CD14-positive monocyte (primary cell): ENCODE data around the gene PCBP3. TPM values are rescaled to one million over a fixed set of nuclear protein-coding genes. Genes with fewer than 3 reads are reported as not detected.

Experiments used
- DNase-seq, 3 donors: peaks; one replicate each; pipeline ENCODE4 v3.0.0-alpha.2; 2011 to 2022
- H2AFZ ChIP-seq: 2 replicates; pipeline ENCODE4 v1.6.0; 2012; ENCODE audit warnings: mild to moderate bottlenecking, low read depth, low read length, inconsistent platforms; ENCODE audit not compliant: insufficient read depth, poor library complexity, severe bottlenecking
- H3K27ac ChIP-seq, 2 donors: 1 replicate in 1 of 2; 2 replicates in 1 of 2; pipeline ENCODE4 v1.5.1; 2012 to 2013; ENCODE audit warnings: low read length in 2 of 2, control low read depth in 1 of 2, inconsistent platforms in 1 of 2, low read depth in 1 of 2, mild to moderate bottlenecking in 1 of 2
- H3K27me3 ChIP-seq, 2 donors: one replicate each; pipeline versions ENCODE4 v1.6.0 to v1.6.1; 2011 to 2013; ENCODE audit warnings: low read length in 2 of 2; ENCODE audit not compliant: control insufficient read depth in 2 of 2, insufficient read depth in 2 of 2
- H3K36me3 ChIP-seq, 2 donors: replicated peaks in 1 of 2; 1 replicate in 1 of 2; 2 replicates in 1 of 2; pipeline versions ENCODE4 v1.5.1 to v1.6.1; 2012 to 2013; ENCODE audit warnings: low read length in 2 of 2, control low read depth in 1 of 2, inconsistent platforms in 1 of 2, mild to moderate bottlenecking in 1 of 2; ENCODE audit not compliant: insufficient read depth in 2 of 2, control insufficient read depth in 1 of 2
- H3K4me1 ChIP-seq, 2 donors: 1 replicate in 1 of 2; 2 replicates in 1 of 2; pipeline versions ENCODE4 v1.5.1 to v1.6.1; 2012 to 2013; ENCODE audit warnings: low read length in 2 of 2, control low read depth in 1 of 2, inconsistent platforms in 1 of 2, mild to moderate bottlenecking in 1 of 2, moderate library complexity in 1 of 2; ENCODE audit not compliant: insufficient read depth in 2 of 2, control insufficient read depth in 1 of 2
- H3K4me2 ChIP-seq: replicated peaks from 2 replicates; pipeline ENCODE3; 2012; ENCODE audit warnings: low read length, moderate library complexity, mild to moderate bottlenecking; ENCODE audit not compliant: poor library complexity, severe bottlenecking; ENCODE audit errors: extremely low read depth
- H3K4me3 ChIP-seq, 3 experiments: fragments of 200-600 bp in 1 of 3; sonication (generic) in 1 of 3; replicated peaks in 1 of 3; 1 replicate in 2 of 3; 2 replicates in 1 of 3; pipeline ENCODE4 v1.5.1; 2011 to 2013; ENCODE audit warnings: low read length in 3 of 3, mild to moderate bottlenecking in 3 of 3, control low read depth in 2 of 3, low read depth in 2 of 3, inconsistent platforms in 1 of 3, moderate library complexity in 1 of 3
- H3K79me2 ChIP-seq: 2 replicates; pipeline ENCODE4 v1.6.0; 2012; ENCODE audit warnings: mild to moderate bottlenecking, control low read depth, inconsistent platforms, low read length, moderate library complexity; ENCODE audit not compliant: insufficient read depth
- H3K9ac ChIP-seq: 2 replicates; pipeline ENCODE4 v1.6.0; 2017; ENCODE audit warnings: low read length, mild to moderate bottlenecking; ENCODE audit not compliant: insufficient read depth, poor library complexity, severe bottlenecking
- H3K9me3 ChIP-seq, 2 donors: replicated peaks in 1 of 2; 1 replicate in 1 of 2; 2 replicates in 1 of 2; pipeline versions ENCODE4 v1.5.1 to v1.6.1; 2012 to 2013; ENCODE audit warnings: low read length in 2 of 2, control low read depth in 1 of 2; ENCODE audit not compliant: control insufficient read depth in 1 of 2, insufficient read depth in 1 of 2
- H4K20me1 ChIP-seq: 2 replicates; pipeline ENCODE4 v1.6.0; 2012; ENCODE audit warnings: mild to moderate bottlenecking, low read length, control low read depth, moderate library complexity; ENCODE audit not compliant: insufficient read depth
- H3K27ac Mint-ChIP-seq, 7 donors: one replicate each; pipeline ENCODE4 v1.8.0; 2020; ENCODE audit warnings: mild to moderate bottlenecking in 7 of 7, mixed read lengths in 7 of 7, moderate library complexity in 6 of 7, inconsistent platforms in 2 of 7
- H3K27me3 Mint-ChIP-seq, 3 donors: one replicate each; pipeline ENCODE4 v1.8.0; 2021 to 2022; ENCODE audit warnings: low read depth in 3 of 3, mild to moderate bottlenecking in 3 of 3, mixed read lengths in 3 of 3, moderate library complexity in 3 of 3, inconsistent platforms in 1 of 3
- H3K36me3 Mint-ChIP-seq, 2 donors: one replicate each; pipeline ENCODE4 v1.8.0; 2020; ENCODE audit warnings: mixed read lengths in 2 of 2, inconsistent platforms in 1 of 2, mild to moderate bottlenecking in 1 of 2
- H3K4me1 Mint-ChIP-seq: one replicate; pipeline ENCODE4 v1.8.0; 2020; ENCODE audit warnings: mild to moderate bottlenecking, mixed read lengths
- H3K4me3 Mint-ChIP-seq, 2 donors: one replicate each; pipeline ENCODE4 v1.8.0; 2020; ENCODE audit warnings: mild to moderate bottlenecking in 2 of 2, mixed read lengths in 2 of 2, moderate library complexity in 1 of 2
- H3K9me3 Mint-ChIP-seq, 7 donors: one replicate each; pipeline ENCODE4 v1.8.0; 2020 to 2022; ENCODE audit warnings: mixed read lengths in 7 of 7, mild to moderate bottlenecking in 6 of 7, moderate library complexity in 6 of 7, inconsistent platforms in 2 of 7
- CTCF ChIP-seq: fragments of 200-600 bp; IDR thresholded peaks from one replicate; pipeline ENCODE4 v1.8.0; 2022; ENCODE audit warnings: antibody characterized with exemption, mild to moderate bottlenecking
- WGBS: methylation state at CpG from one replicate; pipeline ENCODE4 v1.1.5; 2013; ENCODE audit warnings: missing lambda C conversion rate; ENCODE audit not compliant: insufficient coverage; 5-methylcytosine and 5-hydroxymethylcytosine counted together
- intact Hi-C, 2 donors: fragments of 100-400 bp; cut with micrococcal nuclease; formaldehyde crosslinking; loops; one replicate each; pipeline versions ENCODE4 v1.15.0 to v1.15.1; 2023
- polyA plus RNA-seq, 3 donors: library from polyadenylated mRNA; depleted of rRNA in 1 of 3; unstranded in 2 of 3; stranded (reverse) in 1 of 3; fragments of 300-500 nt in 2 of 3; fragments of >200 nt in 1 of 3; fragmentation: Illumina TruSeq in 2 of 3; gene quantifications; 1 replicate in 2 of 3; 2 replicates in 1 of 3; pipeline ENCODE4 v1.2.3, GENCODE V29; 2012 to 2021

PCBP3 gene
- polyA plus RNA-seq, 3 donors, result 0.34 to 0.49 TPM; not detected in 1

GRCh38 chr21:45737485-45738166, 94.1 kb downstream of the PCBP3 start:
- H3K9ac ChIP-seq, result no peak overlapping the region
- Mint-ChIP-seq H3K4me1 (no peaks in the 10 kb centered on the region), H3K27ac (no peak overlapping the region), H3K27me3 (peaks cover 0 to 5% (median 0%) of the 10 kb centered on the region in 3 donors), H3K36me3 (no peaks in the 10 kb centered on the region), H3K4me3 (no peak overlapping the region), H3K9me3 (peaks cover 0 to 5% (median 0%) of the 10 kb centered on the region in 7 donors)
- no peaks in the 10 kb centered on the region for H4K20me1 ChIP-seq
- no peak overlapping the region for H3K27ac ChIP-seq
- H2AFZ ChIP-seq, result no peak overlapping the region
- H3K36me3 ChIP-seq, result no peaks in the 10 kb centered on the region
- no peak for DNase-seq
- no peaks in the 10 kb centered on the region for H3K4me1 ChIP-seq
- no peak overlapping the region for H3K4me2 ChIP-seq
- no peak for TF ChIP-seq CTCF
- intact Hi-C loops, result no loop called here
- no peaks in the 10 kb centered on the region for H3K27me3 ChIP-seq
- H3K9me3 ChIP-seq, result no peaks in the 10 kb centered on the region
- H3K79me2 ChIP-seq, result no peaks in the 10 kb centered on the region
- no peak overlapping the region for H3K4me3 ChIP-seq
- WGBS, result 96% methylated on average over 10 of the region's 12 CpGs

GRCh38 chr21:45739218-45740087, 95.9 kb downstream of the PCBP3 start:
- no peak overlapping the region for H3K4me3 Mint-ChIP-seq
- Histone ChIP-seq H3K36me3 (no peaks in the 10 kb centered on the region), H3K9me3 (no peaks in the 10 kb centered on the region), H3K4me3 (no peak overlapping the region), H4K20me1 (no peaks in the 10 kb centered on the region), H3K27me3 (no peaks in the 10 kb centered on the region), H3K9ac (no peak overlapping the region), H3K4me2 (no peak overlapping the region), H3K79me2 (no peaks in the 10 kb centered on the region), H2AFZ (no peak overlapping the region), H3K4me1 (no peaks in the 10 kb centered on the region), H3K27ac (no peak overlapping the region)
- intact Hi-C loops, result no loop called here
- H3K27ac Mint-ChIP-seq, result no peak overlapping the region
- DNase-seq, result no peak
- no peaks in the 10 kb centered on the region for H3K36me3 Mint-ChIP-seq
- 44% methylated on average over 4 of the region's 5 CpGs for WGBS
- no peaks in the 10 kb centered on the region for H3K4me1 Mint-ChIP-seq
- peaks cover 0 to 5% (median 0%) of the 10 kb centered on the region in 3 donors for H3K27me3 Mint-ChIP-seq
- TF ChIP-seq CTCF, result no peak
- no peaks in the 10 kb centered on the region for H3K9me3 Mint-ChIP-seq
